Measurements from ENCODE around the gene MTHFD1.

GRCh38 chr14:64416348-64416932, 28.3 kb downstream of the MTHFD1 start:
- TF ChIP-seq CTCF (IDR thresholded peaks at IDR 0.05; ENCODE audit: poor library complexity) = no peak
- no peak for TF ChIP-seq EZH2 (IDR thresholded peaks at IDR 0.05; ENCODE audit: borderline replicate concordance)
